GM04504 (cell line): Measurements from ENCODE around the gene GLIPR1L2.
A peak's percentile ranks its signal among the peaks of the same experiment; 100 is the strongest.

Experiments
- DNase-seq: peaks from one replicate; pipeline ENCODE4 v3.0.0-alpha.2; 2012; ENCODE audit warnings: low read depth

Gene GLIPR1L2

GRCh38 chr12:75477137-75477536, 86.2 kb downstream of the GLIPR1L2 start:
- no peak for DNase-seq

GRCh38 chr12:75478116-75478794, 87.4 kb downstream of the GLIPR1L2 start:
- DNase-seq, result no peak

GRCh38 chr12:75479963-75480461, 89.1 kb downstream of the GLIPR1L2 start:
- DNase-seq, result no peak

DNA sequence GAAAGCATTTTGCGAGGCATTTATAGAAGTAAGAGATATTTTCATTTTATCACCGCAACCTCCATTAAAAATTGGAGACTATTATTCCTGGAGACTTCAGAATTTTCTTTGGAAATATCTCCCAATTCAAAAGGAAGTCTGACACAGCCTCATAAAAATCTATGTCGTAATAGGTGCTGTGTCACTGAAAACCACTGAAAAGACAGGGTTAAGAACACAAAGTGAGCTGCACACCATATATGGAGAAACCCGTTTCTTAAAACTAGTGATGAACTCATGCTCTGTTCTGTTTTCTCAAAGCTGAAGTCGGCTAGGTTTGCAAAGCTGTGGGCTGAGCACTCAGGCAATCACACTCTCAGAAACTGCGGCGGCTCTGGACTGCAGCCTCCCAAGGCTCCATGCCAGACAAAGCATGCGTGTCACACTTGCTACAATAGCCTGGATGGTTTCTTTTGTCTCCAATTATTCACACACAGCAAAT, 89.6 kb downstream of the GLIPR1L2 start, which contains the start of gene GLIPR1:
GLIPR1 (plus strand) TSS at position 287 of the 481 bp plus-strand sequence; CDS start at position 413, 126 bp downstream.
- DNase-seq, result peak; percentile 91

DNA sequence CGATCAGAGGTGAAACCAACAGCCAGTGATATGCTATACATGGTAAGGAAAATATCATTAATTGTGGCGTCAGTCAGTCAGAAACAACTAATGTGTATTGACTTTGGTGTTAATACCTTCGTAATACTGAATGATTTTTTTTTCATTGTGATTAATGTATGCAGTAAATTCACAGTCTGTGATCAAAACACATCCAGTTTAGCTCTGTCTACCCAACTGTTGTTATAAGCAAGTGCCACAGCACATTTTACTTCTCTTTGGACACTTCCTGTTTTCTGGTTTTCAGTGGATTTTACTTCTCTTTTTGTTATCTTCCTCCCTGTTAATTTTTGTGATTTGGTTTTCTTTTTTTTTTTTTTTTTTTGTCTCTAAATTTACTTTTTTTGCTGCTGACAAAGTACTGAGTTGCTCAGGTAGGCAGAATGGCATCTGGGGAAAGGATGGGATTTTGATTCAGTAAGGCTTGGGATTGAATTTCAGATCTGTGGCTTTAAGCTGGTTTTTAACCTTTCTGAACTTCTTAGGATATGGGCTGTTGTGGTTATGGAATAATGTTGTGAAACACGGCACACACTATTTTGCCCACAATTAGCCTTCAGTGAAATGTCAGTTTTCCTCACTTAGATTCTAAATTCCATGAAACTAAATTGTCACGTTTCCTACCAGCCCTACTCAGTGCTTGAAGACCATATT, 90.3 kb downstream of the GLIPR1L2 start:
- DNase-seq, result no peak

- DNase-seq, result no peak
These were observed 90.9 kb downstream of the GLIPR1L2 start for GRCh38 chr12:75481774-75482173.
